ENCODE measurements around the gene UGT1A6. TPM values are rescaled to one million over a fixed set of nuclear protein-coding genes. Genes with fewer than 3 reads are reported as not detected.

UGT1A6 gene
- total RNA-seq, 1 donor from 2014 or later = 0.13 TPM

DNA sequence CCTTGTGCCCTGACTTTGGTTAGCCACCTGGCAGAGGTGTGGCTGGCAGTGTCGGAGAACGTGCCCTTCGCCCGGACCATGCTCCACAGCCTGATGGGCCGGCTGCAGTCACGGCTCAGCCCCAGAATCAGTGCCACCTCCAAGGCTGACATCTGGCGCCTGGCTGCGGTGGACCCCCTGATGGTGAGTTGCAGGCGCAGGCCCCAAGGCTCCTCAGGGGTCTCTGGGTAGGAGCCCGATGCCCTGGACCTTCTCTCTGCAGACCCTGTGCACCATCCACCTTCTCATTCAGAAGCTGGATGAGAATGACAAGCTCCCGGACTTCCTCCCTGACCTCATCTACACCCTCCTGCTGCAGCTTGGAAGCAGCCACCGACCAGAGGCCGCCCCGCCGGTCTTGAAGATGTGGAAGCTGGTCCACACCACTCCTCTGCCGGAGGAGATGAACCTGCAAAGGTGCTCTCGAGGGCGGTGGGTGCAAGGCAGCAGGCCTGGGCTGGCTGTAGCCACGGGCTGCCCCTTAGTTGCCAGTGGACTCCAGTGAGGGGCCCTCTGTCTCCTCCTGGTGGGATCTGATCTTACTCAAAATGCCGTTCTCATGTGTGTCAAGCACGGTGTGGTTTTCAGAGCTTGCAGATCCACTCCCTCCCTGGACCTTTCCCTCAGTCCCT is 129.5 kb downstream of the UGT1A6 start:
- TF ChIP-seq, protein P1, sequence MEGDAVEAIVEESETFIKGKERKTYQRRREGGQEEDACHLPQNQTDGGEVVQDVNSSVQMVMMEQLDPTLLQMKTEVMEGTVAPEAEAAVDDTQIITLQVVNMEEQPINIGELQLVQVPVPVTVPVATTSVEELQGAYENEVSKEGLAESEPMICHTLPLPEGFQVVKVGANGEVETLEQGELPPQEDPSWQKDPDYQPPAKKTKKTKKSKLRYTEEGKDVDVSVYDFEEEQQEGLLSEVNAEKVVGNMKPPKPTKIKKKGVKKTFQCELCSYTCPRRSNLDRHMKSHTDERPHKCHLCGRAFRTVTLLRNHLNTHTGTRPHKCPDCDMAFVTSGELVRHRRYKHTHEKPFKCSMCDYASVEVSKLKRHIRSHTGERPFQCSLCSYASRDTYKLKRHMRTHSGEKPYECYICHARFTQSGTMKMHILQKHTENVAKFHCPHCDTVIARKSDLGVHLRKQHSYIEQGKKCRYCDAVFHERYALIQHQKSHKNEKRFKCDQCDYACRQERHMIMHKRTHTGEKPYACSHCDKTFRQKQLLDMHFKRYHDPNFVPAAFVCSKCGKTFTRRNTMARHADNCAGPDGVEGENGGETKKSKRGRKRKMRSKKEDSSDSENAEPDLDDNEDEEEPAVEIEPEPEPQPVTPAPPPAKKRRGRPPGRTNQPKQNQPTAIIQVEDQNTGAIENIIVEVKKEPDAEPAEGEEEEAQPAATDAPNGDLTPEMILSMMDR (IDR thresholded peaks at IDR 0.05; ENCODE audit: insufficient read depth, low read length, poor library complexity, severe bottlenecking) = no peak
- Histone ChIP-seq H3K4me3 (ENCODE audit: low read depth, low read length) (no peak overlapping the region), H3K27me3 (ENCODE audit: control insufficient read depth, insufficient read depth, low read length) (no peaks in the 10 kb centered on the region), H3K36me3 (ENCODE audit: control insufficient read depth, insufficient read depth, low read length) (no peaks in the 10 kb centered on the region)
- no peak for DNase-seq (ENCODE audit: low read depth)

Other genes starting within 250 kb of the UGT1A6 start
- 46.9 and 49.8 TPM in 2 replicates for gene USP40, start 126.1 kb upstream of the UGT1A6 start, total RNA-seq
- not detected in 2 replicates for gene UGT1A8, start 75.3 kb upstream of the UGT1A6 start, total RNA-seq
- gene UGT1A10, start 56.4 kb upstream of the UGT1A6 start, total RNA-seq = not detected in 2 replicates
- not detected in 2 replicates for gene UGT1A9, start 21.0 kb upstream of the UGT1A6 start, total RNA-seq
- gene UGT1A7, start 11.0 kb upstream of the UGT1A6 start, total RNA-seq = not detected in 2 replicates
- not detected in 2 replicates for gene UGT1A5, start 20.0 kb downstream of the UGT1A6 start, total RNA-seq
- not detected in 2 replicates for gene UGT1A4, start 25.8 kb downstream of the UGT1A6 start, total RNA-seq
- gene UGT1A3, start 36.2 kb downstream of the UGT1A6 start, total RNA-seq = not detected in 2 replicates
- not detected in 2 replicates for gene UGT1A1, start 67.4 kb downstream of the UGT1A6 start, total RNA-seq
- gene MROH2A, start 85.4 kb downstream of the UGT1A6 start, total RNA-seq = not detected in 2 replicates
- gene HJURP, start 161.6 kb downstream of the UGT1A6 start, total RNA-seq = 6.5 and 13.4 TPM in 2 replicates
- 0.07 and 0.96 TPM in 2 replicates for gene TRPM8, start 224.5 kb downstream of the UGT1A6 start, total RNA-seq